Measurements from ENCODE around the gene SCN2A.

GRCh38 chr2:165440367-165440766, 201.2 kb downstream of the SCN2A start:
- no peak for TF ChIP-seq YY1 (IDR thresholded peaks at IDR 0.05; ENCODE audit: insufficient read depth, insufficient read length)
- no peak for TF ChIP-seq SUZ12 (IDR thresholded peaks at IDR 0.05; ENCODE audit: extremely low read depth, insufficient read depth, insufficient read length)
